GM18858 (cell line): ENCODE results near the gene ARVCF.

Experiments
- ATAC-seq: cut with Tn5 transposase; IDR thresholded peaks from one replicate; pipeline ENCODE4 v1.9.1; 2021; ENCODE audit not compliant: unreplicated experiment

The ARVCF gene

DNA sequence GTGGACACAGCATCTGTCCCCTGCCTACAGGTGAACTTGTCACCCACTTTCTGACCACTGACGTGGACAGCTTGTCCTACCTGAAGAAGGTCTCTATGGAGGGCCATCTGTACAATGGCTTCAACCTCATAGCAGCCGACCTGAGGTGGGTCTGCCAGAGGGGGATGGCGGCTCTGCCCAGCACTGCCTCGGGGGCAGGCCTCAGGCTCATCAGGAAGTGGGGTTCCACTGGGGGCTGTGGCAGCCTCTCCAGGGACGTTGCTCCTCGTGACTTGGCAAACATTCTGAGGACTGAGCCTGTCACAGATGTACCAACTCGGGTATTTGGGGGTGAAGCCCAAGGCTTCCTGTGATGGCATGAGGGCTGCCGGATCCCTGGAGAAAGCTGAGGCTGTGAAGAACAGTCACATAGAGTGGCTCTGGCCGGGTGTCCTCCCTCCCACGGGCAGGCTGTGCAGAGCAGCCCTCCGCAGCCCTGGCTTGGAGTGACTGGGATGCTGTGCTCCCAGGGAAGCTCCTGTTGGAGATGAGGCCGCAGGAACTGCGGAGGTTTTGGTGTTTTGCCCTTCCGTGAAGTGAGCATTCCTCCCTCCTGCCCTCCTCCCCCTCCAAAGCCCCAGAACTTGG is 36.9 kb upstream of the ARVCF start:
- no peak for ATAC-seq

DNA sequence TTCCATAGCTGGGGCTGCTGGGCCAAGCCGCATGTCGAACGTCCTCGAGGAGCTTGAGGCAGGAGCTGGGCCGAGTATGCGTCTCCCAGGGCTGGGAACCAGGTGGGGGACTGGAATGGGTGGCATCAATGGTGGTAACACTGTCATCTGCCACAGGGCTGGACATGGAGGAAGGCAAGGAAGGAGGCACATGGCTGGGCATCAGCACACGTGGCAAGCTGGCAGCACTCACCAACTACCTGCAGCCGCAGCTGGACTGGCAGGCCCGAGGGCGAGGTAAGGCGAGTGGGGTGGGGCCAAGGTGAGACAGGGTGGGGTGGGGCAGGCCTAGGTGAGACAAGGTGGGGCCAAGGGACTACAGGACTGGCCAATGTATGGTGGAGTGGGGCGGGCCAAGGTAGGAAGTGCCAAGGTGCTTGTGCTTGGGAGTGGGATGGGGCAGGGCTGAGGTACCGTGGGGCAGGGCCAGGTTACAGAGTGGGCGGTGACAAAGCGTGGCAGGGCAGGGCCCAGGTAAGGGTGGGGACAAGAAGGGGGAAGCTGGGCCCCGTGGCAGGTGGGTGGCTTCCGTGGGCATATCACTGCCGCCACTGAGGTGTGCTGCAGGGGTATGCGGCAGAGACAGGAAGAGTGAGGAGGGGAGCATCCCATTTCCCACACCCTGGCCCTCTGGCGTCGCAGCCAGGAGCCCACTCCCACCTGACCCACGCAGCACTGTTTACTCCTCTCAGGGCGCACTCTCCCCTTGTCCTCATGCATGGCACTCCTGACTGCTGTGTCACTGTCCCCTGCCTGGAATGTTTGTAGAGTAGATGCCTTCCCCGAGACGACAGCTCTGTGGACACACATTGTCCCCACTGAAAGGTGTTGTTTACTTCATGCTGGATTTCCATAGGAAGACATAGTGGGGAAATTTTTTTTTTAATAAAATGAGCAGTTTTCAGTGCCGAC is 36.0 kb upstream of the ARVCF start:
- no peak for ATAC-seq

GRCh38 chr22:20051927-20052308 is 35.3 kb upstream of the ARVCF start:
- ATAC-seq: no peak

- ATAC-seq: no peak
Observed at GRCh38 chr22:20046730-20047129, 30.1 kb upstream of the ARVCF start.

DNA sequence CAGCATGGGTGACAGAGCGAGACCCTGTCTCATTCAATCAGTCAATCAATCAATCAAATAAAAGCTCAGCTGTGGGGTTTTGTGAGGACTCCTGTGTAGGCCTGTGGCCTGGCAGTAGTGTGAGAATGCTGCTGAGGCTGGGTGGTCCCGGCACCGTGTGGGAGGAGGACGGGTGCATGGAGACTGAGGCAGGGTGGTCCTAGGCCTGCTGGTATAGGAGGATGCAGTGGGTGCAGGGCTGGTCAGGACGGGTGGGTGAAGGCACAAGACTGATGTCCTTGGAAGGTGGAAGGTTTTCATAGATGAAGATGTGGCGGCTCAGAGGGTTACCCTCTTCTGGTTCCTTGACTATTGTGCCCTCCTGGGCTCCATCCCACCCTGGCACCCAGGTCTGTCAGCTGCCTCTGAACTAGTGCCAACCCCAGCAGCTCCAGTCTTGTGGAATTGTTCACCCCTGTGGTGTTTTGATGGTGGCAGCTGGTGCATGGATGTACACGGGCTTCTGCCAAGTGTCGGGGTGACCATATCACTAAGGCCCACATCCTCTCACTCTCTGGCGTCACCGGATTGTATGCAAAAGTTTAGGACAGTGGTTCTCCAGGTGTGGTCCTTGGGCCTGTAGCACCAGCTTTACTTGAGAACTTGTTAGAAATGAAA is 28.0 kb upstream of the ARVCF start:
- no peak for ATAC-seq

DNA sequence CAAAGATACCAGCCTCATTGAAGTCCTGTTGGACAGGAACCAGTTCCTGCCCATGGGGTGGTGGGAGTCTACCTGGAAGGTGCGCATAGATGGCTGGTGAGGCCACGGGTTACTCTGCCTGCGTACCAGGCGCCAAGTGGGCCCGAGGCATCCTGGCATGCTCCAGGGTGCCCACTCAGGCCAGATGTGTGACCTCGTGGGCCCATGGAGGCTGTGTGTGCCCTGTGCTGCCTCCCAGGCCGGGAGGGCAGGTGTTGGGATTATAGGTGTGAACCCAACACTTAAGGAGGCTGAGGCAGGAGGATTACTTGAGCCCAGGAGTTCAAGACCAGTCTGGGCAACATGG is 27.3 kb upstream of the ARVCF start:
- ATAC-seq: no peak

- ATAC-seq: no peak
Observed at GRCh38 chr22:20043057-20043996, 26.7 kb upstream of the ARVCF start.

DNA sequence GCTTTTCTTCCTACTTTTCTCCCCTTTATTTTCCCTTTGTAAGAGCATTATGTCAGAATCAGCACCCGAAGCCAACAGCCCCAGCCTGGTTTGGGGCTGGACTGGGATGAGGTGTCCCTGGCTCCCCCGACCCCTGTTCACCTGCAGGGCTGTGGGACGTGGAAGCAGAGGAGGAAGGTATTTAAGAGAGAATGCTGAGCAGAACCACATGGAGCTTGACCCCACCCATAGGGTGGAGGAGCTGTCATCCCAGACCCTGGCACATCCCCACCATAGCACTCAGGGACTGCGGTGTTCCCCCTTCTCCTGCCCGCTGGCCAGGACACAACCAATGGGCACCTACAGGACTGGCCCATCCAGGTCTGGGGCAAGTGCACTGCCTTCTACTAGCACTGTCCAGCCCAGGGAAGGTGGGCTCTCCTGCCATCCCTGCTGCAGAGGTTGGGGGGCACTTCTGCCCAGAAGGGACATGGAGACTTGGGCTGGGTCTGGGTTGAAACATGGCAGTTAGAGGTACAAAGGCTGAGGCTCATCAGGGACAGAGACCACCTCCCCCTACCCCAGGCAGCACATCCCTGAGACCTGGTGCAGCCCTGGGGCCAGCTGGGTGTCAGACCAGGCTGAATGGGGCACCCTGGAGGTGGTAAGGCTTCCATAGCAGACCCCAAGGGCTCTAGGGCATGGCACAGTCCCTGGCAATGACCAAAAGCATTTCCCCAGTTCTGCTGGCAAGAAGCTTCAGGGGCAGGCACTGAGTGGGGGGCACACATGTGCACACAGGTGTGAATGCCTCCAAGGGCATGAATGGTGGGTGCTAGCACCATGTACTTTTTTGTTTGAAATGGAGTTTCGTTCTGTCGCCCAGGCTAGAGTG is 23.9 kb upstream of the ARVCF start:
- no peak for ATAC-seq

GRCh38 chr22:20039683-20040325 is 23.2 kb upstream of the ARVCF start:
- ATAC-seq: no peak

GRCh38 chr22:20038574-20038973 is 22.0 kb upstream of the ARVCF start:
- ATAC-seq: no peak

DNA sequence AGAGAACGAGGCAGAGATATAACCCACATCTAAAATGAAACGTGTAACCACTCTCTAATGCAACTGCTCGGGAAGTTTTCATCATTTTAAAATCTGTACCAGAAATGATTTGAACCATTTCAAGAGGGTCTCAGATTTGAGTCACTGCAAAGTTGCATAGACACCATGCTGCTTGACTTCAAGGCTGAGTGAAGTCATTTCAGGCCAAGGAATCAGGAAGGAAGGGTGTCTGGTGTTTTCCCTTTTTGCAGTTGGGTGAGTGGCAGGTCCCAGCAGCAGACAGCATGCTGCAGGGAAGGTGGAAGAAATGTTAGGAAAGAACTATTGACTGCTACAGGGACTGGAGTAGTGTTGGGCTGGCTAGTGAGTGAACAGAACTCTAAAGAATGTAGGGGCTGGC is 20.8 kb upstream of the ARVCF start:
- no peak for ATAC-seq

- ATAC-seq: no peak
Observed at GRCh38 chr22:20036535-20037392, 20.1 kb upstream of the ARVCF start.

DNA sequence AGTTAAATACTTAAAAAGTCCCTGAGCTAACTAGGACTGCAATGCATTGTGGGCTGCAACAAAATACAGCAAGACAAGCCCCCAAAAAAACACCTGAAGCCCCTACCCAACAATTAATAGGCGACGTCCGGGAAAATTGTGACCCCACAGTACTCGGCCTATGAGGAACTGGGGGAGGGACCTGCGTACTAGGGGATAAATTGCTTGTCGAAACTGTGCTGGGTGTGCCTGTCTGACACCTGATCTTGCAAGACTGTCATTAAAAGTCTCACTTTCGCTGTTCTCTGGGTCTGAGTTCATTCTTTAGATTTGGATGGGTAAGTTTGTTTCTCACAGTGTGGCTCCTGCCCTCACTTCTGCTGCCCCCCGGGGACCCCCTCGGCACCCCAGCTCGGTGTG is 19.5 kb upstream of the ARVCF start:
- ATAC-seq: no peak

- no peak for ATAC-seq
Observed at GRCh38 chr22:20035375-20036083, 18.9 kb upstream of the ARVCF start.

GRCh38 chr22:20034143-20034542 is 17.5 kb upstream of the ARVCF start:
- no peak for ATAC-seq

DNA sequence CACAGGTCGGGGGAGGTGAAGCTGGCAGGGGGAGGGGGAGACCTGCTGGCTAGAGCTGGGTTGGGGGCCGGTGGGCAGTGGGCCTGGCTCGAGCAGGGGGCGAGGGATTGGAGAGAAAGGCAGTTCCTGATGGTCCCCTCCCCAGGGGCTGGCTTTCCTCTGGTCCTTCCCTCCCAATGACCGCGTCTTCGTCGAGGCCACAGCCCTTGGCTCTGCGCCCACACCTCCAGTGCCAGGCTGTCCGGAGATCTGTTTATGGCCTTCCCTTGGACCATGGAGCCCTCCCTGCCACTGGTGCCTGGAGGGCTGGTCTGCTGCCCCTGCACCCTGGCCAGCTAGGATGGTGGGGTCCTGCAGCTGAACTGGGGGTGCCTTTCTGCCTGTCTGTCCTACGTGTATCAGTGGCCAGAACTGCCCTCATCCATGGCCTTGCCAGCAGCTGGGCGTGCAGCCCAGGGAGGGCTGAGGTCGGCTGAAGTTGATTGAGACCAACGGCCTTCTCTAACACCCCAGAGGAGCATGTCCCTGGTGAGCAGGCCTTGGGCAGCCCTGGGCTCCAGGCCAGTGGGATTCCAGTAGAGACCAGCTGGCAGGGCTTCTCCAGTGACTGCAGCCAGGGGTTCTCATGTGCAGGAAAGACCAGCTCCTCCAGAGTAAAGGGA is 16.6 kb upstream of the ARVCF start:
- no peak for ATAC-seq

- ATAC-seq: no peak
Observed at GRCh38 chr22:20032407-20032991, 15.9 kb upstream of the ARVCF start.
